Sigmoid colon (tissue), 4 donors: ENCODE data around the gene SNX7.

Experiments used
- CTCF ChIP-seq, 4 experiments: fragments of 450-650 bp in 3 of 4; fragments of 200-600 bp in 1 of 4; IDR thresholded peaks; one replicate each; pipeline ENCODE4 v1.5.1; 2016 to 2019; ENCODE audit warnings: antibody characterized with exemption in 4 of 4, mild to moderate bottlenecking in 3 of 4, moderate library complexity in 2 of 4
- EP300 ChIP-seq, 4 donors: sonication (generic); formaldehyde crosslinking; IDR thresholded peaks; one replicate each; pipeline ENCODE4 v1.6.1; 2017; ENCODE audit warnings: antibody characterized with exemption in 4 of 4
- POLR2A ChIP-seq, 2 donors: fragments of 450-650 bp; IDR thresholded peaks; one replicate each; pipeline ENCODE4 v1.6.1; 2016; ENCODE audit warnings: antibody characterized with exemption in 2 of 2, mild to moderate bottlenecking in 2 of 2, moderate library complexity in 2 of 2
- POLR2AphosphoS5 ChIP-seq, 4 donors: sonication (generic); formaldehyde crosslinking; IDR thresholded peaks; one replicate each; pipeline ENCODE4 v1.6.1; 2017; ENCODE audit warnings: antibody characterized with exemption in 4 of 4

DNA sequence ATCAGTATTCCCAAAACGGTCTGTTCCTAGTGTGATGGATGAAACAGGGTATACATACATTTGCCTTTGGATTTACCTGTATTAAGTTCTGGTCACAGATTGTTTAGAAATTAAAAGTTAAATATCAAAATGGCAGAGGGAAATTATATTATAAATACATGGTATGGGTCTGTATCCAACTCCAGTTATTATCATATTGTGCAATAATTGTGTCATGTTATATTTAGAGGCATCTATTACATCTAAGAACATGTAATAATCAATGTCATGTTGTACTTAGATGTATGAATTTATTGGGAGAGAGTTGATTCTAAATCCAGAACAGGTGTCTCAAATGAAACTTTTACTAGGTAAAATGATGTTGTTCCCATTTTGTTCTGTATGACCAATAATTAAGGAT lies 79.6 kb downstream of the SNX7 start:
- no peak for TF ChIP-seq CTCF (IDR thresholded peaks at IDR 0.05)
- TF ChIP-seq POLR2AphosphoS5 (IDR thresholded peaks at IDR 0.05): no peak
- no peak for TF ChIP-seq POLR2A (IDR thresholded peaks at IDR 0.05)
- TF ChIP-seq EP300 (IDR thresholded peaks at IDR 0.05): no peak
